T-helper 1 cell (primary cell): Measurements from ENCODE around the gene MYO10.

Source experiments
- DNase-seq, 5 donors: peaks; one replicate each; pipeline ENCODE4 v3.0.0-alpha.2; 2012 to 2020

Gene MYO10

GRCh38 chr5:16916262-16916878 is 19.7 kb downstream of the MYO10 start:
- DNase-seq = no peak

- no peak for DNase-seq
Observed at GRCh38 chr5:16914584-16914983, 21.5 kb downstream of the MYO10 start.

GRCh38 chr5:16914108-16914435 is 22.0 kb downstream of the MYO10 start:
- DNase-seq = no peak

DNA sequence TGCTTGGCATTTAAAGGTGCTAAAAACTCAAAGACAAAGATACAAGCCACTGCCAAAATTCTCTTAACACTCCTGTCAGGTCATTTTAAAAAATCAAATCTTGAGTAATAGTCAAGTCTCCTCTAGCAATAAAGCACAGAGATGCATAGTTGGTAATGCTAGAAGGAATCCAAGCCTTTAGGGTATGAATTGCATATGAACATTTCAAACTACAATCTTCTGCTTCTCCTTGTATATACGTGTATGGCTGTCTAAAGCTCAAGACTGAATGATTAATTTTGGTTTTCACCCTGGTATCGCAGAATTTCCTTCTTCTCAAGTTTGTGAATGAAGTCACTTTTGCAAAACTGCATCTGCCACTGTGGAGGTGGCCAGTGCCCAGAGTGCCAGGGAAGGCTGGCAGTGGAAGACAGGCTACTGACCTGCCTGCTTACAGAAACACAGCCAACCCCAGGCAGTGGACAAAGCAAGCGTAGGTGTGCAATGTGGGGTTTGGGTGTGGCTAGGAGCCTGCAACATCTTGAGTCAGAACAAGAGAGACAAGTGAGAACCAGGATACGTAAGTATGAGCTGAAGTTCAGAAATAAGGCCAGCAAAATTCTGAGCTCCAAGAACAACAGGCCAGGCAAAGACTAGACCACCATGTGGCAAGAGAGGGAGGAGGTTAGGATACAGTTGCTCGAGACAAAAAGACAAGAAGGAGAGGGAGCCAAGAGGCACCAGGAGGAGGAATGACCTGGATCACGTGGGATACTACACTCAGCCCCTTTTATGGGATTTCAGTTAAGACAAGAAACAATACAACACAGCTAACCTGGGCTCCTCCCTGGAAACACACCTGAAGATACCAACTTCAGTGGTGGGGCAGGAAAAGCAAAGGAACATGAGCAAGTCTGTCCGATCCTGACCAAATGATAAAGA is 22.6 kb downstream of the MYO10 start:
- DNase-seq = no peak

- DNase-seq = no peak
Observed at GRCh38 chr5:16912080-16912479, 24.0 kb downstream of the MYO10 start.

DNA sequence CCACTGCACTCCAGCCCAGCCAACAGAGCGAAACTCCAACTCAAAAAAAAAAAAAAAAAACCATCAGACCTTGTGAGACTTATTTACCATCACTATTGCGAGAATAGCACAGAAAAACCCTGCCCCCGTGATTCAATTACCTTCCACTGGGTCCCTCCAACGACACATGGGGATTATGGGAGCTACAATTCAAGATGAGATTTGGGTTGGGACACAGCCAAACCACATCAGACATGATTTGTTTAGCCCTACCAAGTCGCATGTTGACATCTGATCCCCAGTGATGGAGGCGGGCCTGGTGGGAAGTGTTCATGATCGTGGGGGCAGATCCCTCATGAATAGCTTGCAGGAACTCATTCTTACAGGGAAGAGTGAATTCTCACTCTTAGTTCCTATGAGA is 26.6 kb downstream of the MYO10 start:
- no peak for DNase-seq

- no peak for DNase-seq
Observed at GRCh38 chr5:16907270-16907669, 28.8 kb downstream of the MYO10 start.

DNA sequence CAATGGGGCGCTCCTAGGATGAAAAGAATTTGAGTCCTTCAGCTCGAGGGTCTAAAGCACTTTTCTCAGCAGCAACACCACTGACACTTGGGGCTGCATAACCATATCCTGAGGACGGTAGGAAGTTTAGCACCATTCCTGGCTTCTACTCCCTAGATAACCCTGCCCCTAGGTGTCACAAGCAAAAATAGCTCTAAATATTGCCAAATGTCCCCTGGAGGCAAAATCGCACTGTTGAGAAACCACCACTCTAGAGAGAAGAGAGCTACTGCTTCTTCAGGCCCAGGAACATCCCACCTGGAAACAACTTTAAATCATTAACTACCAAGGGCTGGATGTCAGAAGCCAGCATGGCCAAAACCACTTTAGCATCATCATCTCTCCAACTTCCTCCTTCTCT is 29.8 kb downstream of the MYO10 start:
- no peak for DNase-seq

DNA sequence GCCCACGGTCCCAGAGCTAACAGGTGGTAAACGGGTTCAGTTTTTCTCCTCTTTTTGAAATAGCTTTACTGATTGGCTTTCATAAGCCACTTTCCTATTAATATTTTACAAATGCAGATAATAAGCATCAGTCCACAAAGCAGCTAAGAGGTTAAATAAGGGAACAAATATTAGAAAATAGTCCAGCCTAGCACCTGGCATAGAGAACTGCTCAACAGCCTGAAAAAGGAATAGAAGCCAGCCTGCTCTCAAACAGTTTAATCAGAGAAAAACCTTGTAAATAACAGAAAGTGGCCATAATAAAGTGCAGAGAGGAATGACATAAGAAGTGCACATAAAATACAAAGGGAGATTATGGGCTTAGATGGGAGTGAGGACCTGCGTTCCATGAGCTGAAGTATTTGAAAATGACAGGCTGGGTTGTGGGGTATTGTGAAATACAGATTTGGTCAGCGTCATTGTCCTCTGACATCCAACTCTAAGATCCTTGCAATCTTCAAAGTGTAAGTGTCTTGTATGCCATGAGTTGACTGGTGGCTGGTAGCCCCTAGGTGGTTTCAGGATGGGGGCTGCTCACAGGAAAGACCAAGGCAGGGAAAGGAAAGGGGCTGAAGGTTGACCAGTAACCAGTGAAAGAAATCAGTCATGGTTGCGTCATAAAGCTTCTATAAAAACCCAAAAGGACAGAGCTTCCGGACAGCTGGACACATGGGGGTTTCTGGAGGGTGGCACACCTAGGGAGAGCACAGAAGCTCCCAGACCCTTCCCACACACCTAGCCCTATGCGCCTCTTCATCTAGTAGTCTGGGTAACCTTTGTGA is 32.4 kb downstream of the MYO10 start:
- no peak for DNase-seq

DNA sequence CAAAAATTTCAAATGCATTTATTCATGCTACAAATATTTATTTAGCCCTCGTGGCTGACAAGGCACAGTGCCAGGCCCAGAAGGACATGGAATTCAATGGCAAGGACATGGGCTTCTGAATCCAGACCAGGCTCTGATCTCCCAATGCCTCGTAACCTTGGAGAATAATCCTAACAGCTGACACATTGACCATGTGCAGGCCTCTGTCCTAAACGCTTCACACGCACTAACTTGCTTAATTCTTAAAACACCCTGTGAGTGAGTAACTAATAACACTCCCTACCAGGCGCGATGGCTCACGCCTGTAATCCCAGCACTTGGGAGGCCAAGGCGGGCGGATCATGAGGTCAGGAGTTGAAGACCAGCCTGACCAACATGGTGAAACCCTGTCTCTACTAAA is 33.2 kb downstream of the MYO10 start:
- no peak for DNase-seq

- DNase-seq = no peak
Observed at GRCh38 chr5:16901021-16901644, 35.0 kb downstream of the MYO10 start.

DNA sequence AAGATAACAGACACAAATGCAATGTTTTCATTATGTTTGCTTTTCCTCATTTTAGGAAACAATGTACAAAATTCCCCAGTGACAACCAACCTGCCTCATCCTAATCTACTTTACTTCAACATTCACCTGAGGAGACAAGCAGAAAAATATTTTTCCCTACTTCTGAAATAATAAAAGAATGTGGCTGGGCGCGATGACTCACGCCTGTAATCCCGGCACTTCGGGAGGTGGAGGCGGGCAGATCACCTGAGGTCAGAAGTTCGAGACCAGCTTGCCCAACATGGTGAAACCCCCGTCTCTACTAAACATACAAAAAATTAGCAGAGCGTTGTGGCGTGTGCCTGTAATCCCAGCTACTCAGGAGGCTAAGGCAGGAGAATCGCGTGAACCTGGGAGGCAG is 36.9 kb downstream of the MYO10 start:
- DNase-seq = no peak

- DNase-seq = no peak
Observed at GRCh38 chr5:16897800-16898199, 38.3 kb downstream of the MYO10 start.

DNA sequence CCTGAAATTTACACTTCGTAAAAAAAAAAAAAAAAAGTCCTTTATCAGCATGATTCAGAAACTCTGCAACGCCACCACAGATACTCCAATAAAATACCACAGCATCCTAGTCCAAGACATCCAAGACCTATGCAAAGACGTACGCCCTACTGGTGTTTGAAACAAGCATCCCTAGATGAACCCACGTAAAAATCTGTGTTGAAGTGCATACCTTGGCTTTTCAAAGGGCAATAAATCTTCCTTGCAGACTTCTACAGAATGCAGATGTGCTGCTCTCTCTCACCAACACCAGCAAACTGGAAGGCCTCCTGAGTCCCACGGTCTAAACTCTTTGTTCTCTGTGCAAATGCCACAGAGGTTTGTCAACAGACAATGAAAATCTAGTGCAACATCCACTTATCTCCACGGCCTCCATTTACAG is 38.8 kb downstream of the MYO10 start:
- no peak for DNase-seq

GRCh38 chr5:16896767-16897166 is 39.3 kb downstream of the MYO10 start:
- DNase-seq = no peak

DNA sequence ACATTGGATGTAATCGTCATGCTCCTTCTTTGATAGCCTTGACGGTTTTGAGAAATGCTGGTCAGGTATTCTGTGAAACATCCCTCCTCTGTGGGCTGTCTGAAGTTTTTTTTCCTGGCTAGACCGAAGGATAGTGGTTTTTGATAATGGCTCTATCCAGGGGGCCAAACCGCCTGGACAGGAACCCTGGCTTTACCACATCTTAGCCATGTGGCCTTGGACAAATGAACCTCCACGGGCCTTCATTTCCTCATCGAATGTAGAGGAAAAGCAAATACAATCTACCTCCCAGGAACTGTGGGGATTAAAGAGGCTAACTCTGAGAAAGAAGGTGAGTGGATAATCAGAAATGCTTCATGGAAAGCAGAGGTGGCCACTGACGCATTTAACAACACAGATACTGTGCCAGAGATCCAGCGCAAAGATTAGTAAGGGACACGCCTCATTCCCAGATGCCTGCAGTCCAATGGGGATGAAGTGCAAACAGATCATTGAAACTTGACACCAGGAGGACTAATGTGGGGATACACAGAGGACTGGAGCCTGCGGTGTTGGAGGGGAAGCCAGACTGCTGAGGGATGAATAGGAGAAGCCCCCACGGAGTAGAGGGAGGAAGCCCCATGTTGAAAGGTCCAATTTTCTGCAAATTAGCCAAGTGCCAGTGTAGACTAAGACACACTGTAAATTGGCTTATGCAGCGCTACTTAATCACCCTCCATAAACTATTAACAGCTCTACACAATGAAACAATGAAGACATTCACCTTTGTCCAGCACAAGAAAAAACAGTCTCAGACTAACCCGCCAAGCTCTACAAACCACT is 41.6 kb downstream of the MYO10 start:
- no peak for DNase-seq

- no peak for DNase-seq
Observed at GRCh38 chr5:16891033-16891432, 45.1 kb downstream of the MYO10 start.

DNA sequence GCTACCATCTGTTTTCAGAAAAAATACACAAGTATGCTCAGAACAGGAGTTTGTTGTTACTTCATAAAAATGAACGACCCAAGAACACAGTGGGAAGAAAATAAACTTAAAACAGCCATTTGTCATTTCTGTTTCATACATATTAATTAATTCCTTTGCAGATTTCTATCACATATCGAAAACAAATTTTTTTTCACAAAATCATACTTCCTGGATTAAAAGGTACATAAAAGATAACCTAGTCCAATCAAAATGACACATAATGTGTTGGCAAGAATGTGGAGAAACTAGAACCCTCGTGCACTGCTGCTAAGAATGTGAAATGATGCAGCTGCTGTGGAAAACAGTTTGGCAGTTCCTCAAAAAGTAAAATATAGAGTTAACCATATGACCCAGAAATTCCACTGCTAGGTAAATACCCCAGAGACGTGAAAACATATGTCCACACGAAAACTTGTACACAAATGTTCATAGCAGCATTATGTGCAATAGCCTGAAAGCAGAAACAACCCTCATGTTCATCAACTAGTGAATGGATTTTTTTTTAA is 46.0 kb downstream of the MYO10 start:
- no peak for DNase-seq

DNA sequence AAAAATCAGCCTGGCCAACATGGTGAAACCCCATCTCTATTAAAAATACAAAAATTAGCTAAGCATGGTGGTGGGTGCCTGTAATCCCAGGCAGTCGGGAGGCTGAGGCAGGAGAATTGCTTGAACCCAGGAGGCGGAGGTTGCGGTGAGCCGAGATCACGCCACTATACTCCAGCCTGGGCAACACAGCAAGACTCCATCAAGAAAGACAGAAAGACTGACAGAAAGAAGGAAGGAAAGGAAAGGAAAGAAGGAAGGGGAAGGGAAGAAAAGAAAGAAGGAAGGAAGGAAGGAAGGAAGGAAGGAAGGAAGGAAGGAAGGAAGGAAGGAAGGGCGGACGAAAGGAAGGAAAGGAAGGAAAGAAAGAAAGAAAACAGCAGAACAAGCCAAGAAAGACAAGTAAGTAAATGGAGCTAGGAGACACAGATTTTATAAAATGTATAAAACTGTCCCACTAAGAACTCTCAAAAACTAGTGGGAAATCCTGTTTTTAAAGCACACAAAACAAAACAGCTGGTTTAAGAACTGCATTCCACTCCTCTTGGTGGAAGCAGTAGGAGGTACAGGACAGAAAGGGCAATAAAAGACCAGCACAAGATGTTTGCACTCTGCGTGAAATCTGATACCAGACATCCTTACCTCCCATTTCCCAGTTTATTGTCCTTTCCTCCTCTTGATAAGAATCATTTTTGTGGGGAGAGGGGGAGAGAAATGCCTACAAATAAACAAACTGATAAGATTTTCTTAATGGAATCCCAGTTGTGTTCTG is 46.7 kb downstream of the MYO10 start:
- no peak for DNase-seq

GRCh38 chr5:16888694-16889124 is 47.4 kb downstream of the MYO10 start:
- DNase-seq = no peak

- no peak for DNase-seq
Observed at GRCh38 chr5:16886793-16887345, 49.2 kb downstream of the MYO10 start.
